WTC11 (cell line): Measurements from ENCODE around the gene F13B.

Experiments
- CREB1 ChIP-seq: sonication (generic); formaldehyde crosslinking; IDR thresholded peaks from 2 replicates; pipeline ENCODE4 v1.8.0; 2023; ENCODE audit warnings: mild to moderate bottlenecking, missing genetic modification reagents
- ETV6 ChIP-seq: sonication (generic); formaldehyde crosslinking; IDR thresholded peaks from 2 replicates; pipeline ENCODE4 v1.8.1; 2022; ENCODE audit warnings: mild to moderate bottlenecking, missing genetic modification reagents
- FOXK1 ChIP-seq: sonication (generic); formaldehyde crosslinking; IDR thresholded peaks from 2 replicates; pipeline ENCODE4 v1.8.0; 2022; ENCODE audit warnings: mild to moderate bottlenecking, moderate library complexity, missing genetic modification reagents
- IRF2 ChIP-seq: sonication (generic); formaldehyde crosslinking; IDR thresholded peaks from 2 replicates; pipeline ENCODE4 v1.8.0; 2022; ENCODE audit warnings: low read depth, missing genetic modification reagents, borderline replicate concordance
- MLX ChIP-seq: sonication (generic); formaldehyde crosslinking; IDR thresholded peaks from 2 replicates; pipeline ENCODE4 v1.8.1; 2023; ENCODE audit warnings: mild to moderate bottlenecking, missing genetic modification reagents, moderate library complexity
- NFE2L1 ChIP-seq: sonication (generic); formaldehyde crosslinking; IDR thresholded peaks from 2 replicates; pipeline ENCODE4 v1.8.1; 2023; ENCODE audit warnings: missing genetic modification reagents
- RELA ChIP-seq: sonication (generic); formaldehyde crosslinking; IDR thresholded peaks from 2 replicates; pipeline ENCODE4 v1.8.1; 2022; ENCODE audit warnings: missing genetic modification reagents, mild to moderate bottlenecking, borderline replicate concordance
- SMAD3 ChIP-seq: sonication (generic); formaldehyde crosslinking; IDR thresholded peaks from 2 replicates; pipeline ENCODE4 v1.8.0; 2022; ENCODE audit warnings: missing genetic modification reagents, mild to moderate bottlenecking, borderline replicate concordance
- SP1 ChIP-seq: sonication (generic); formaldehyde crosslinking; conservative IDR thresholded peaks from 2 replicates; pipeline ENCODE4 v1.8.1; 2022; ENCODE audit warnings: missing genetic modification reagents
- STAT6 ChIP-seq: sonication (generic); formaldehyde crosslinking; conservative IDR thresholded peaks from 2 replicates; pipeline ENCODE4 v1.8.1; 2023; ENCODE audit warnings: mild to moderate bottlenecking, low read depth, missing genetic modification reagents, moderate library complexity
- ZNF219 ChIP-seq: sonication (generic); formaldehyde crosslinking; IDR thresholded peaks from 2 replicates; pipeline ENCODE4 v1.8.0; 2023; ENCODE audit warnings: missing genetic modification reagents, mild to moderate bottlenecking, borderline replicate concordance
- ZNF671 ChIP-seq: fragments of 250-450 bp; sonication (Bioruptor Pico); IDR thresholded peaks from 2 replicates; pipeline ENCODE4 v1.8.0; 2021; ENCODE audit warnings: mild to moderate bottlenecking
- TF ChIP-seq, protein P1 (sequence below): fragments of 200-600 bp; IDR thresholded peaks from 2 replicates; pipeline ENCODE4 v1.8.0; 2022; ENCODE audit warnings: antibody characterized with exemption

DNA sequence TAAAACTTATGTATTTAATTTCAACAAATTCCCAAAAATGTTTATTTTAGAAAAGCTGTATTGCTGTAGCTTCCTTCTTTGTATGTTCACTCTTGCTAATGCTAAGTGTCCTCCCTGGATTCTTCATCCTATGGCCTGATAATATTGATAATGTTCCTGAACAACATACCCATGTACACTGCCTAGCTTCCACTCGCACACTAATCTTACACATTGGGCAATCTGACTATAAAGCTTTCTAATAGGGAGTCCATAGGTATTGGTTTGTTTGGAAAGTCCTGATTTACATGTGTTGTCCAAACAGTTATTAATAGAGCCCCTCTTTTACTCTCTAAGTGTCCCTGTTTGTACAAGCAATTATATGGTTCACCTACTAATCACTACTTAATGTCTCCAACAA, 783 bp downstream of the F13B start:
- no peak for TF ChIP-seq MLX (CRISPR knock-in tag)
- TF ChIP-seq, protein P1, sequence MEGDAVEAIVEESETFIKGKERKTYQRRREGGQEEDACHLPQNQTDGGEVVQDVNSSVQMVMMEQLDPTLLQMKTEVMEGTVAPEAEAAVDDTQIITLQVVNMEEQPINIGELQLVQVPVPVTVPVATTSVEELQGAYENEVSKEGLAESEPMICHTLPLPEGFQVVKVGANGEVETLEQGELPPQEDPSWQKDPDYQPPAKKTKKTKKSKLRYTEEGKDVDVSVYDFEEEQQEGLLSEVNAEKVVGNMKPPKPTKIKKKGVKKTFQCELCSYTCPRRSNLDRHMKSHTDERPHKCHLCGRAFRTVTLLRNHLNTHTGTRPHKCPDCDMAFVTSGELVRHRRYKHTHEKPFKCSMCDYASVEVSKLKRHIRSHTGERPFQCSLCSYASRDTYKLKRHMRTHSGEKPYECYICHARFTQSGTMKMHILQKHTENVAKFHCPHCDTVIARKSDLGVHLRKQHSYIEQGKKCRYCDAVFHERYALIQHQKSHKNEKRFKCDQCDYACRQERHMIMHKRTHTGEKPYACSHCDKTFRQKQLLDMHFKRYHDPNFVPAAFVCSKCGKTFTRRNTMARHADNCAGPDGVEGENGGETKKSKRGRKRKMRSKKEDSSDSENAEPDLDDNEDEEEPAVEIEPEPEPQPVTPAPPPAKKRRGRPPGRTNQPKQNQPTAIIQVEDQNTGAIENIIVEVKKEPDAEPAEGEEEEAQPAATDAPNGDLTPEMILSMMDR: no peak
- TF ChIP-seq ZNF671 (CRISPR knock-in tag): no peak
- TF ChIP-seq RELA (CRISPR knock-in tag): no peak
- no peak for TF ChIP-seq STAT6 (CRISPR knock-in tag)
- no peak for TF ChIP-seq SMAD3
- TF ChIP-seq ZNF219 (CRISPR knock-in tag): no peak
- no peak for TF ChIP-seq FOXK1
- TF ChIP-seq SP1 (CRISPR knock-in tag): no peak
- TF ChIP-seq ETV6 (CRISPR knock-in tag): no peak
- no peak for TF ChIP-seq CREB1
- TF ChIP-seq IRF2 (CRISPR knock-in tag): no peak
- TF ChIP-seq NFE2L1 (CRISPR knock-in tag): no peak
